ENCODE results near the gene NPIPB2.
"Not testable (repeated sequence)": the region's sequence is repeated elsewhere in the genome, so short reads cannot be mapped to it uniquely, and the experiment has no call there.

The NPIPB2 gene

GRCh38 chr16:11957591-11958395, 15.9 kb upstream of the NPIPB2 start:
- DNase-seq = no peak

DNA sequence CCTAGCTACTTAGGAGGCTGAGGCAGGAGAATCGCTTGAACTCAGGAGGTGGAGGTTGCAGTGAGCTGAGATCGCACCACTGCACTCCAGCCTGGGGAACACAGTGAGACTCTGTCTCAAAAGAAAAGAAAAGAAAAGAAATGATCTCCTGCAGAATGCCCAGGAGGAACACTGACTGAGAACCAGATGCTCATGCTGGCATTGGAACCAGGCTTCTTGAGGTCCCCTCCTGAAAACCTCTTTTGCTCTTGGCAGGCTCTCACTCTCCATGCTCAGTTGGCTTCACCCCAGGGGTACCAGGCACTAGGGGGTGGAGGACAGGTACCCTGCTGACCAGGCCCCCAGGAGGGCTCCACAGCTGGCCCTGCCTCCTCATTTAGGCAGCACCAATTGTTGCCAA, 14.7 kb upstream of the NPIPB2 start:
- DNase-seq = no peak

DNA sequence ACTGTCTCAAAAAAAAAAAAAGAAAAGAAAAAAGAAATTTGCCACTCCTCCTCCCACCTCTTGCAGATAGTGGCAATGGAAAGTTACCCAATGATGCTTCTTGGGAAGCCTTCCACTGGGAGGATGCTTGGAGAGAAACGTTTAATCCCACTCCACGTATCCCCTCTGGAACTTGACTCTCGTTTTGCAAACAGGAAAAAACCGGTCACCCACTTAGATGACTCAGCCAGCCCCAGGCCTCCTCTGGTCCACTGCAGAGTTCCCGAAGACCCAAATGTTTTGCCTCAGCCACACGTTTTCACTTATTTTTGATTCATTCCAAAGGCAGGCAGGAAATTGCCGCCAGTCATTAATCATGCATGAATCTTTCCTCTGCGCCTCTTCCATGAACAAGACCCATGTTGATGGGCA, 13.9 kb upstream of the NPIPB2 start:
- no peak for DNase-seq

DNA sequence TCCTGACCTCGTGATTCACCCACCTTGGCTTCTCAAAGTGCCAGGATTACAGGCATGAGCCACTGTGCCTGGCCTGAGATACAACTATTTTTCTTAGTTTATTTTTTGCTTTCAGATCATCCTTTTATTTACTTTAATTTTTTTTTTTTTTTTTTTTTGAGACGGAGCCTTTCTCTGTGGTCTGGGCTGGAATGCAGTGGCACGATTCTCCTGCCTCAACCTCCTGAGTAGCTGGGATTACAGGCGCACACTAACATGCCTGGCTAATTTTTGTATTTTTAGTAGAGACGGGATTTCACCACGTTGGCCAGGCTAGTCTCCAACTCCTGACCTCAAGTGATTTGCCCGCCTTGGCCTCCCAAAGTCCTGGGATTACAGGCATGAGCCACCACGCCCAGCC, 11.7 kb upstream of the NPIPB2 start:
- DNase-seq = not testable (repeated sequence)

DNA sequence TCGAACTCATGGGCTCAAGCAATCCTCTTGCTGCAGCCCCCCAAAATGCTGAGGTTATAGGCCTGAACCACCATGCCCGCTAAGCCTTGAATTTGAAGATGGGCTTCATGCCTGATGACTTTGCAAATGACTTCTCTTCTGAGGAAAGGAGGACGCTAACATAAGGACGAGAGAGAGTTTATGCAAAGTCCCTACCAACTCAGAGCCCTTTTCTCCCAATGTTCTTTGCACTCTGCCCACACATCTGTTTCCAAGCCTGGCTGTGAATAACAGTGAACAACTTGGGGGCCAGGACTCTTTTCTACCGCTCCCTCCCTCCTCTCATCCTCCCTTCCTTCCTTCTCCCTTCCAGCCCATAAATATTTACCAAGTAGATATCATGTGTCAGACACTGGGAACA, 8.5 kb upstream of the NPIPB2 start:
- DNase-seq = no peak

DNA sequence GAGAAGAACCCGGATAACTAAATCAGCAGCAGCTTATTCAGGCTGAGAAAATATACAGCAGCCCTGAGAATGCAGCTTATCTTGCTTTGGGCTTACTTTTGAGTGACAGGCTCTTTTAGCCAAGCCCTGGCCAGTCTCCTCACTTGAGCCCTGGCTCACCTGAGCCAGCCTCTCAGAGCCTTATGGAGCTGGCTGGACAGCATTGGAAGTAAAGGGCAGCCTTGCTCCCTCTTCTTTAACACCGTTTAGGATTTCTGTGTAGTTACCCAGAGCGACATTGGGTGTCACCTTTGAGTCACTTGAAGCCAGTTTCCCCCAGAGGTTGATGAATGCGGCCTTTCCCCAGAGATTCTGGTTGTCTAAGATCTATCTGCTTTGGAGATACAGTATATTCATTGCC, 7.7 kb upstream of the NPIPB2 start:
- no peak for DNase-seq

GRCh38 chr16:11948819-11949218, 7.0 kb upstream of the NPIPB2 start:
- DNase-seq = no peak

DNA sequence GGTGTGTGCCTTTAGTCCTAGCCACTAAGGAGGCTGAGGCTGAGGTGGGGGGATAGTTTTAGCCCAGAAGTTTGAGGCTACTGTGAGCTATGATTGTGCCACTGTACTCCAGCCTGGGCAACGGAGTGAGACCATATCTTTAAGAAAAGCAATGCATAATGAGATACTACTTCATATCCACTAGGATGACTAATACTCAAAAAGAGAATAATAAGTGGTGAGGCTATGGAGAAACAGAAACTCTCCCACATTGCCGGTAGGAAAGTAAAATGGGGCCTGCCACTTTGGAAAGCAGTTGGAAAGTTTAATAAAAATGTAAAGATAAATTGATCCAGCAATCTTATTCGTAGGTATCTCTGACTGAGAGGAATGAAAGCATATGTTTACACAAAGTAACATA, 4.6 kb upstream of the NPIPB2 start:
- DNase-seq = no peak

- DNase-seq = not testable (repeated sequence)
Measured at GRCh38 chr16:11927350-11927749, 14.5 kb downstream of the NPIPB2 start.

DNA sequence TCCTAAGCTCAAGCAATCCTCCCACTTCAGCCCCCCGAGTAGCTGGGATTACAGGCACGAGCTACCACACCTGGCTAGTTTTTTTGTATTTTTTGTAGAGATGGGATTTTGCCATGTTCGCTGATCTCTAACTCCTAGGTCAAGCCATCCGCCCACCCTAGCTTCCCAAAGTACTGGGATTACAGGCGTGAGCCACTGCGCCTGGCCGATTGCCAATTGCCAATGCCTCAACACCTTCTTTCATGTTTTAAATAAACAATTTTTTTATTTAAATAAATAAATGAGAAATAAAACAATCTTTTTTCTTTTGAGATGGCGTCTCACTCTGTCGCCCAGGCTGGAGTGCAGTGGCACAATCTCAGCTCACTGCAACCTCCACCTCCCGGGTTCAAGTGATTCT, 17.8 kb downstream of the NPIPB2 start:
- DNase-seq = not testable (repeated sequence)

GRCh38 chr16:11916524-11917285, 25.1 kb downstream of the NPIPB2 start:
- DNase-seq = no peak

GRCh38 chr16:11915644-11916523, 26.0 kb downstream of the NPIPB2 start, which contains the start of gene GSPT1:
GSPT1 (minus strand) TSS chr16:11915956; CDS start chr16:11915720, 236 bp downstream.
- DNase-seq = peak; percentile 98

DNA sequence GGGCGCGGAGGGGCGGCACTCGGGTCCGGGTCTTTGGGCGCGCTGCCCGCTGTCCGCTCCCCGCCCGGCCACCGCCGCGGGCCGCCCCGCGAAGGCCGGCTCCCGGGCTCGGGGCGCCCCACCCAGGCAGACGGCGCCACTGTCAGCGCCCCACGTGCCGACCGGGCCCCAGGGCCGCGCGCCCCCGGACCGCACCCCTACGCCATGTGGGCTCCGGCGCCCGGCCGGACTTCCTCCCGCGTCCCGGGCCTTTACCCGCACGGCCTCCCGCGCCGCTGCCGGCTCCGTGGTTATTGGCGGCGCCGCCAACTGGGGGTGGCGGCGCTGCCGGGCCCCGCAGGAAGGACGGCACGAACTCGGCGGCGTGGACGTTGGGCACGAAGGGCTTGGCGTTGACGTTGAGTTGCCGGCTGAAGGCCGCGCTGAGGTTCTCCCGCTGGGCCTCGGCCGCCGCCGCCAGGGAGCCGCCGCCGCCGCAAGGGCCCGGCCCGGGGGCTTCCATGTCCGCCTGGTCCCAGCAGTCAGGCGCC, 26.7 kb downstream of the NPIPB2 start:
- no peak for DNase-seq

- DNase-seq = peak; percentile 45
Measured at GRCh38 chr16:11914210-11915113, 27.4 kb downstream of the NPIPB2 start.

DNA sequence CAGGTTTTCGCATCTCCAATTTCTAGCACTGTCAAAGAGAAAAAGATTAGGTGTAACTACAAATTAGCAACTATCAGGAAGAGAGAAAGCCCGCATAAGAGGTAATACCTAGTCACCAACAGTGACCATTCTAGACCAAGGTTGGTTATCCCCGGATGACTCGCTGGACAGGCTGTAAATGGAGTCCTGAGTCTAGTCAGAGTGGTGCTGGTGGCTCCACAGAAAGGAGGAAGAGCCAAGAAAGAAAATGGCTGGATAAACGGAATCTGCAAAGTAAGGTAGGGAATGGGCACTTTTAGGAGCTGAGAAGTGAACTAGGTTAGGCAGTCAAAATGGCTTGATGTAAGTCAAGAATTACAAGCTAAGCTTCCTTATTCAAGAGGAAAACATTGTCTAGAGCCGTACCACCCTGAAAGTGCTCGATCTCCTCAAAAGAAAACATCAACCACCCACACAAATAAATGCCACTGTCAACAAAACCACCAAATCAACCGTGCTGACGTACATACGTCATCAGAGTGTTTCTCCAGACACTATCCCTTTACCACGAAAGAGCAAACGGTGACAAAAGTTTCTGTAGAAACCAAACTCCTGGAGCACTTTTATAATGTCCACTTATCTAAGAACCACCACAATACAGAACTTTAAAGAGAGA, 28.3 kb downstream of the NPIPB2 start:
- DNase-seq = no peak

DNA sequence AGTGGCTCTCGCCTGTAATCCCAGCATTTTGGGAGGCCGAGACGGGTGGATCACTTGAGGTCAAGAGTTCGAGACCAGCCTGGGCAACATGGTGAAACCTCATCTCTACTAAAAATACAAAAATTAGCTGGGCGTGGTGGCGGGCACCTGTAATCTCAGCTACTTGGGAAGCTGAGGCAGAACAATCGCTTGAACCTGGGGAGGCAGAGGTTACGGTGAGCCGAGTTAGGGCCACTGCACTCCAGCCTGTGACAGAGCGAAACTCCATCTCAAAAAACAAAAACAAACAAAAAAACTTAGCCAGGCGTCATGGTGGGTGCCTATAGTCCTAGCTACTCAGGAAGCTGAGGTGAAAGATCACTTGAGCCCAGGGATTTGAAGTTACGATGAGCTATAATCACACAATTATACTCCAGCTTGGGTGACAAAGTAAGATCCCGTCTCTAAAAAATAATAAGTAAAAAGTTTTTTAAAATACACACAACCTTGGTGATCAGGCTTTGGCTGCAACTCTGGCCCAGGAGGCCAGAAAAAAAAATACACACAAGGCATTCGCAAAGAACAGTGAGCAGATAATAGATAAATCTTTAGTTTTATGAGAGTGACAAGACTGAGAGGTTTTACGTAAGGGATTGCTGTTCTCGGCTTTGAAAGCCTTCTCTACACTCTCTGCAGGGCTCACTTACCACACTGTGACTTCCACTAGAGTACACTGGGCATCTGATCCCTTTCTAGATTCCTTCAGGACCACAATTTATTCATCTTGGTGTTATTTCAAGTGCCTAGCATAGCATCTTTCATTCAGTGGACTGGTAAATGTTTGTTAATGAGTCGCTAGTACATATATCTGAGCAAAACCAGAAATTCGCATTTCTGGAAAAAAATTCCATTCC, 31.9 kb downstream of the NPIPB2 start:
- DNase-seq = no peak

- DNase-seq = no peak
Measured at GRCh38 chr16:11907160-11907970, 34.5 kb downstream of the NPIPB2 start.

DNA sequence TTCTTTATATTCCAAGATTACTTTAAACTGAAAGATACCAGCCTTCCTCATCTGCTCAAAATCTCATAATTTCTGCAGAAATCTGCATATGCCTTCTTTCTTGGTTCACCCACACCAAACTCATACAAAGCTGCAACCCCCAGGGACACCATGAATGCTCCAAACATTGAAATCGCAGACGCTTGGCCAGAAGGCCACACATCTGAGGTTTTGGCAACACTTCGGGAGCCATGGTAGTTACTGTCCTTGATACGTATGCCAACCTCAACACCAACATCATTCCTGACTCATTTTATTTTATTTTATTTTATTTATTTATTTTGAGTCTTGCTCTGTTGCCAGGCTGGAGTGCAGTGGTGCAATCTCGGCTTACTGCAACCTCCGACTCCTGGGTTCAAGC, 37.9 kb downstream of the NPIPB2 start:
- no peak for DNase-seq

- DNase-seq = no peak
Measured at GRCh38 chr16:11901091-11901490, 40.8 kb downstream of the NPIPB2 start.

Data from activated T-cell treated with anti-CD3 and anti-CD28 coated beads, Interleukin-2, amount 50 U/mL, for 1 hour (primary cell).